ENCODE data around the gene NEBL.

Gene NEBL

DNA sequence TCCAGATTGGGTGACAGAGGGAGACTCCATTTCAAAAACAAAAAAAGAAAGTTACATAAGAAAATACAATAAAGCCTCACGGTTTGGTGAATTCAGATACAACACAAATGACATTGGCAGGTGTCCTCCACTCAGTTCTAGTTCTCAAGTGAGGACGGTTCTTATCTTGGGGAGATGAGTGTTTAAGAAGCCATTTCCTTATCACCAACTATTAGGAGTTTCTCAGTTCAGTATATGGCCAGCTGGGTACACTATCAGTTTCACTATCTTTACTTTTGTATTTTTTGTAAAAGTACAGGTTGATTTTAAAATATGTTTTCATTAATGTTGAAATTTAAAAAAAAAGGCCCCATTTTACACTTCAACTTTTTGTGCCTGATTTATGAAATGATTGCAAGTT is 36.6 kb upstream of the NEBL start:
- TF ChIP-seq, protein P1, sequence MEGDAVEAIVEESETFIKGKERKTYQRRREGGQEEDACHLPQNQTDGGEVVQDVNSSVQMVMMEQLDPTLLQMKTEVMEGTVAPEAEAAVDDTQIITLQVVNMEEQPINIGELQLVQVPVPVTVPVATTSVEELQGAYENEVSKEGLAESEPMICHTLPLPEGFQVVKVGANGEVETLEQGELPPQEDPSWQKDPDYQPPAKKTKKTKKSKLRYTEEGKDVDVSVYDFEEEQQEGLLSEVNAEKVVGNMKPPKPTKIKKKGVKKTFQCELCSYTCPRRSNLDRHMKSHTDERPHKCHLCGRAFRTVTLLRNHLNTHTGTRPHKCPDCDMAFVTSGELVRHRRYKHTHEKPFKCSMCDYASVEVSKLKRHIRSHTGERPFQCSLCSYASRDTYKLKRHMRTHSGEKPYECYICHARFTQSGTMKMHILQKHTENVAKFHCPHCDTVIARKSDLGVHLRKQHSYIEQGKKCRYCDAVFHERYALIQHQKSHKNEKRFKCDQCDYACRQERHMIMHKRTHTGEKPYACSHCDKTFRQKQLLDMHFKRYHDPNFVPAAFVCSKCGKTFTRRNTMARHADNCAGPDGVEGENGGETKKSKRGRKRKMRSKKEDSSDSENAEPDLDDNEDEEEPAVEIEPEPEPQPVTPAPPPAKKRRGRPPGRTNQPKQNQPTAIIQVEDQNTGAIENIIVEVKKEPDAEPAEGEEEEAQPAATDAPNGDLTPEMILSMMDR (conservative IDR thresholded peaks at IDR 0.05; ENCODE audit: low read depth, low read length) = no peak
- no peak for DNase-seq (ENCODE audit: low read depth)
- H3K4me3 ChIP-seq (ENCODE audit: low read depth, low read length) = no peak overlapping the region

DNA sequence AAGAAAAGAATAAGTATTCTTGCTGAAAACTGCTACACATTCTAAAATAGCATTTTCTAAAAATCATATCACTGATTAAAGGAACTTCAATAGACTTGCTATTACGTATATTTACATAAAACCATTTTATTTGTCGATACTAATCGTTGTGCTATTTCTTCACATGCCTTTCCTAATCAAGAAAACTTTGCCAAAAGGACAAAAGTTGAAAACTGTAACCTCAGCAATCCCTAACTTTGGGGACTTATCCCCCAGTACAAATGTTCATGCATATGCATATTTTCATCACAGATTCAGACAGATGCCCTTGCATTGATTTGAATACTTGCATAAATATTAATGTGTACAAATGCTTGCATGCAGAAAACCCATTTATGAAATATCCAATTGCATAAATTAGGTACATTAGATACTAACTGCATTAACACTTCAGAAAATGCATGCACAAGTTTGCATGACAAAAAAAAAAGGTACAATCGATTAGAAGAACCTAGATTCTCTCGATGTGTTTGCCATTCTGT is 35.6 kb upstream of the NEBL start:
- no peak for DNase-seq (ENCODE audit: low read depth)
- TF ChIP-seq, protein P1 (conservative IDR thresholded peaks at IDR 0.05; ENCODE audit: low read depth, low read length) = no peak
- H3K4me3 ChIP-seq (ENCODE audit: low read depth, low read length) = no peak overlapping the region

DNA sequence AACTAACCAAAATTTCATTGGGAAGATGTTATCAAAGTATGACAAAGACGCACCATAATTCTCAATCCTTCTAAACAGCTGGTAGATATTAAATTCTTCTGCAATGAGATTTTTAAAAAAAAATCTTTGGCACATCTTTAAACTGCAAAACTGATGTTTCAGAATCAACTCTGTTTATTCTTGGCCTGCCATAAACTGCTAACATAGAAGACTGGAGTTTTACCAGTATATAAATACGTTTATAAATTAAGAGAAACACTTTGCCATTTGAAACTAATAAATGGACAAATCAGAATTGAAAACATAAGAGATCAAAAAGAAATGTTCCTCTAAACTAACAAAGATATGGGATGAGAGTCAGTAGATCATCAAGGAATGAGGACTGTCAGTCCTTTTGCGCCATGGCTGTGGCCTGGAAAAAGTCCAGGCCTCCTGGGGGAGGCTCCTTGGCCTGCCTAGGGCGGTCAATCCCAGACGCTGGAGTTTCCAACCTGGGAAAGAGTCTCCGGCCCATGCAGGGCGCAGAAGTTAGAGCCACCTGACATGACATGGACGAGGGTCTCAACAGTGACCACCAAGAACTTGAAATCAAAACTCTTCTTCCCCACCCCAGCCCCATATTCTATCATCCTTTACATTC is 34.2 kb upstream of the NEBL start:
- TF ChIP-seq, protein P1 (conservative IDR thresholded peaks at IDR 0.05; ENCODE audit: low read depth, low read length) = no peak
- no peak for DNase-seq (ENCODE audit: low read depth)
- H3K4me3 ChIP-seq (ENCODE audit: low read depth, low read length) = no peak overlapping the region

DNA sequence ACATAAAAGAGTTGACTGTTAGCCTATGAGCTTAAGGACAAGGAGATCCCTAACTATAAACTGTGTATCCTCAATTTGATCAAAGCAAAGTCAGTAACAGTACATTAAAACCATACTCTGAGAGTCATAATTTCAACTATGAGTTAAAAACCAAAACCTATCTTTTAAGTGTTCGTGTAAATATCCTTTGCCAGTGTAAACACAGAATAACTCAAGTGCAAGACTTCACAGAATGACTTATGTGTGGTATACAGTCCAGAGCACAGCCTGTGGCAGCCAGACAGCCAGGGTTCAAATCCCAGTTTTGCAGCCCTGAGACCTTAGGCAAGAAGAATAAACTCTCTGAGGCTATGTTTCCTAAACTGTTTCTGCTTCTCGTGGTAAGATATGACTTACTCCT is 30.3 kb upstream of the NEBL start:
- DNase-seq (ENCODE audit: low read depth) = no peak
- no peak overlapping the region for H3K4me3 ChIP-seq (ENCODE audit: low read depth, low read length)
- TF ChIP-seq, protein P1 (conservative IDR thresholded peaks at IDR 0.05; ENCODE audit: low read depth, low read length) = no peak

DNA sequence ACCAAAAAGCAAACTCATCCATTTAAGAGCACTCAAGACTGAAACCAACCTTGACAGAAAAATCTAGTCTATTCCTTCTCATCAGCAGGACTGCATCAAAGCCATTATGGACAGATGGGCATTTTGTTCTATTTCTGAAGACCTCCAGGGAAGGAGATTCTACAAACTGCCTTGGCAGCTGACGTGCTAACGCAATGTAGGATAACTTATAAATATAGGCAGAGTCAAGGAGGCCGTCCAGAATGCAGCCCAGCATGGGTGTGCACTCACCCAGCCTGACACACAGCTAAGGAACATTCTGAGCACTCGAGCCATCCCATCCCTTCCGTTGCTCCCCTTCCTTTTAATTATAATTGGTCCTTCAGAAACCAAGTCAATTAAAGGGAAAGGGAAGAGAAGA is 25.3 kb upstream of the NEBL start:
- H3K4me3 ChIP-seq (ENCODE audit: low read depth, low read length) = no peak overlapping the region
- no peak for DNase-seq (ENCODE audit: low read depth)
- TF ChIP-seq, protein P1 (conservative IDR thresholded peaks at IDR 0.05; ENCODE audit: low read depth, low read length) = no peak

DNA sequence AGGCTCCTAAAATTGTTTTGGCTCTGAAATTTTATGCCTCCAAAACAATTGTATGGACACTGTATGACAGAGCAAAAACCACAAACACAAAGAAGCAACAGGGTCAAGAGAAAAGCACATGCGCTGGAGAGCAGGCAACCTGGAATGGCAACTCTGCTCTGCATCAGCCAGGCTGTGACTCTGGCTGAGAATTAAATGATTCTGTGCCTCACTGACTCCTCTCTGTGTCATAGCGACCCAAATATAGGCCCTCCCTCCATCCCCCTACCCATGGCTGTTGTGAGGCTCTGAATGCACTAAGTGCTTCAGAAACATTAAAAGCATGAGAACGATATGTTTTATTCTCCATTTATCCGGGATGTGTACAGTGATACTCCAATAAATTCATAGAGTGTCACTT is 24.9 kb upstream of the NEBL start:
- no peak overlapping the region for H3K4me3 ChIP-seq (ENCODE audit: low read depth, low read length)
- TF ChIP-seq, protein P1 (conservative IDR thresholded peaks at IDR 0.05; ENCODE audit: low read depth, low read length) = no peak
- no peak for DNase-seq (ENCODE audit: low read depth)

DNA sequence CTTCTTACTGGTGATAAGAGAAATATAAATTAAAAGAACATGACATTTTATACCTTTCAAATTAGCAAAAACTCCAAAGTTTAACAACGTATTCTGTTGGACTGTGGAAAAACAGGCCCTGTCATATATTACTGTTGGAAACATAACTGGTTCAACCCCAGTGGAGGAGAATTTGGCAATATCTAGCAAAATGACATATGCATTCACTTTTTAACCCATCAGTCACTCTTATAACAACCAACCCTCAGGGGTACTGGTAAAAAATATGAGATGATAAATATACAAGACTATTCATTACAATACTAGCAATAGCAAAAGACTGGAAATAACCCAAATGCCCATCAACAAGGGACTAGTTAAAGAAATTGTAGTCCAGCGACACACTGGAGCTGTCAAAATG is 22.9 kb upstream of the NEBL start:
- no peak overlapping the region for H3K4me3 ChIP-seq (ENCODE audit: low read depth, low read length)
- TF ChIP-seq, protein P1 (conservative IDR thresholded peaks at IDR 0.05; ENCODE audit: low read depth, low read length) = no peak
- no peak for DNase-seq (ENCODE audit: low read depth)
